Astrocyte (in vitro differentiated cells and primary cell): Measurements from ENCODE around the gene CHCT1.
"Not testable (repeated sequence)": the region's sequence is repeated elsewhere in the genome, so short reads cannot be mapped to it uniquely, and the experiment has no call there.

ENCODE experiments used
- EZH2 ChIP-seq: IDR thresholded peaks from 2 replicates; pipeline ENCODE4 v1.6.1; 2012; ENCODE audit warnings: mild to moderate bottlenecking, low read length, inconsistent platforms; ENCODE audit not compliant: insufficient read depth
- TF ChIP-seq, protein P1 (sequence below): IDR thresholded peaks from 2 replicates; pipeline ENCODE4 v1.5.1; 2011; ENCODE audit warnings: low read depth, mild to moderate bottlenecking, inconsistent platforms, low read length, moderate library complexity; ENCODE audit not compliant: insufficient read depth

DNA sequence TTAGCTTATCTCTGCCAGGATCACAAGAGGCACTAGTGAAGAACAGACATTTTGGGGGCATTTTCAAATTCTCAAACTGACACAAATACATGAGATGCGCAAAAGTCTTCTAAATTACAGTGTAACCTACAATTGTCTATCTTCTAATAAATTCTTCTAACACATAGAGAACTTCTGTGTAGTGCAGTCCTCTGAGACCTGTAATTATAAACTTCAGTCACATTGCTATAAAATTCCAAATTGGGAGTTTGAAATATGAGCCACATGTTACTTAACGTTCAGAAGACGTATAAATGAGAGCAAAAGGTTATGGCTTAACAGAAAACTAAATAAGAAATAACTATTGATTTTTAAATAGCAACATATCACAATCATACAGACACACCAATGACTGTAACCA, 42.8 kb upstream of the CHCT1 start:
- TF ChIP-seq, protein P1, sequence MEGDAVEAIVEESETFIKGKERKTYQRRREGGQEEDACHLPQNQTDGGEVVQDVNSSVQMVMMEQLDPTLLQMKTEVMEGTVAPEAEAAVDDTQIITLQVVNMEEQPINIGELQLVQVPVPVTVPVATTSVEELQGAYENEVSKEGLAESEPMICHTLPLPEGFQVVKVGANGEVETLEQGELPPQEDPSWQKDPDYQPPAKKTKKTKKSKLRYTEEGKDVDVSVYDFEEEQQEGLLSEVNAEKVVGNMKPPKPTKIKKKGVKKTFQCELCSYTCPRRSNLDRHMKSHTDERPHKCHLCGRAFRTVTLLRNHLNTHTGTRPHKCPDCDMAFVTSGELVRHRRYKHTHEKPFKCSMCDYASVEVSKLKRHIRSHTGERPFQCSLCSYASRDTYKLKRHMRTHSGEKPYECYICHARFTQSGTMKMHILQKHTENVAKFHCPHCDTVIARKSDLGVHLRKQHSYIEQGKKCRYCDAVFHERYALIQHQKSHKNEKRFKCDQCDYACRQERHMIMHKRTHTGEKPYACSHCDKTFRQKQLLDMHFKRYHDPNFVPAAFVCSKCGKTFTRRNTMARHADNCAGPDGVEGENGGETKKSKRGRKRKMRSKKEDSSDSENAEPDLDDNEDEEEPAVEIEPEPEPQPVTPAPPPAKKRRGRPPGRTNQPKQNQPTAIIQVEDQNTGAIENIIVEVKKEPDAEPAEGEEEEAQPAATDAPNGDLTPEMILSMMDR = not testable (repeated sequence)
- TF ChIP-seq EZH2 = not testable (repeated sequence)
